GM19238 (cell line): ENCODE measurements around the gene NAA20.
A peak's percentile ranks its signal among the peaks of the same experiment; 100 is the strongest.

Experiments
- DNase-seq: peaks from one replicate; pipeline ENCODE4 v3.0.0; 2011; ENCODE audit warnings: low spot score; ENCODE audit not compliant: insufficient read length

NAA20 gene

DNA sequence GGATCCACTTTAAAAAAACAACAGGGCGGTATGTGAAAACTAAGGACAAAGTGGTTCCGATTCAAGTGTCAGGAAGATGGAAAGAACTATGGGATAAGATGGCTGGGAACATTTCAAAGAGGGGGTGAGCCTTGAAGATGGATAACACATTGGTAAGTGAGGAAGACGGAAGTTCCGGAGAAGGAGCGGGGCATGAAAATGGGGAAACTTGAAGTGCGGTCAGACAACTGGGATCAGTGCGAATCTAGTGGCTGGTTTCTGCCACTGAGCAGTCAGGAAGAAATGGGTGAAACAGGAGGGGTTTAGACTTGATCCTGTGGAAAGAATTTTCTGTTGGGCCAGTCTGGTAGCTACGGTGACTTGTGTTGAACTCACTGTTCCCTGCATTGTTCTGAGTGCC lies 1.2 kb downstream of the NAA20 start:
- no peak for DNase-seq

DNA sequence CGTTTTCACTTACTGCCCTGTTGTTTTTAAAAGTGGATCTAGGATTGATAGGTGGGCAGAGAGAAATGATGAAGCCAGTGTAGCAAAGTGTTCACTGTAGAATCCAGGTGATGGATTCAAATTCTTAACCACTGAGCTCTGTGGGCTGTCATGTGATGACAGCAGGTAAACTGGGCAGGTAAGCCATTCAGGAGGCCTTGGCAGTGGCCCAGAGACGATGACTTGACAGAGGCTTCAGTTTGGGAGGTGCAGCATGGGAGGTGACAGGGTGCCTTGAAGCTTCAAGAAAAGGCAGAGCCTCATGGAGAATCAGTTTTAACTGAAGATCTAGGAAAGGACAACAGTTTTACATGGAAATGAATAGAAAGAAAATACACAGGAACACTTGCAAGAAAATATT lies 2.0 kb downstream of the NAA20 start:
- DNase-seq = no peak

- DNase-seq = no peak
Observed at GRCh38 chr20:20020908-20021307, 3.7 kb downstream of the NAA20 start.

- DNase-seq = no peak
Observed at GRCh38 chr20:20021835-20022234, 4.7 kb downstream of the NAA20 start.

DNA sequence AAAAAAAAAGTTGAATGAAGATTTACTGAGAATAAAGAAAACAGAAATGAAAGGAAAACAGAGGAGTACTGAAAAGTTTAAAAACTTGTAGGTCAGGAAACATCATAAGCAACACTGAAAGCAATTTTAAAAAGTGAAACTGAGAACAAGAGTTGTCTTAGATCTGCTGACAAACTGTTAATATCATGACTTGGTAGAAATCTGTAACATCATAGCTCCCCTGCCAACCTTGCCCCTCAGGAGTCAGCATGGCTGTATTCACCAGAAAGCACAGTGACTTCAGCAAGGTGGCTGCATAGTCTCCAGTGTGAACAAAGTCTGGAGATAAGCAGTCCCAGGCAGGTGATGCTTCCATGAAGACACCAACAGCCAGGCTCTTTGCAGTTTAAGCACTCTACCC lies 5.3 kb downstream of the NAA20 start:
- peak; percentile 6 for DNase-seq

- no peak for DNase-seq
Observed at GRCh38 chr20:20023395-20023794, 6.2 kb downstream of the NAA20 start.

- no peak for DNase-seq
Observed at GRCh38 chr20:20024942-20025341, 7.8 kb downstream of the NAA20 start.

DNA sequence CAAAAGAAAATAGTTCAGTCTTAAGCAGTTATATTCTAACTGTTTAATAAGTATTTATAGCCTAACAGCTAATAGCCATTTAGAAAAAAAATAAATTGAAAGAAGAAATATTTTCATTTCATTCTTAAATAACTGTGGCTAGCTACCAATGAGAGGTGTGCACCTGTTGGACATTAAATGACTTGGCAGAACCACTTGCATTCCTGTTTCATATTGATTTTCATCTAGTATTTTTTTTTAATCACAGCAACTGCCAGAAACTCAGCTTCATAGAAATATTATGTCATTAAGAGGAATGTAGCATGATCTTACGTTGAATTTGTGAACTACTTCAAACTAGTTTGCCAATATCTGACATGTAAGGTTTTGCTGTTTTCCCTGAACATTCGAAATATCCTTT lies 10.1 kb downstream of the NAA20 start:
- DNase-seq = no peak

GRCh38 chr20:20031790-20032189 lies 14.6 kb downstream of the NAA20 start:
- DNase-seq = no peak

GRCh38 chr20:20034486-20034885 lies 17.3 kb downstream of the NAA20 start:
- DNase-seq = no peak

DNA sequence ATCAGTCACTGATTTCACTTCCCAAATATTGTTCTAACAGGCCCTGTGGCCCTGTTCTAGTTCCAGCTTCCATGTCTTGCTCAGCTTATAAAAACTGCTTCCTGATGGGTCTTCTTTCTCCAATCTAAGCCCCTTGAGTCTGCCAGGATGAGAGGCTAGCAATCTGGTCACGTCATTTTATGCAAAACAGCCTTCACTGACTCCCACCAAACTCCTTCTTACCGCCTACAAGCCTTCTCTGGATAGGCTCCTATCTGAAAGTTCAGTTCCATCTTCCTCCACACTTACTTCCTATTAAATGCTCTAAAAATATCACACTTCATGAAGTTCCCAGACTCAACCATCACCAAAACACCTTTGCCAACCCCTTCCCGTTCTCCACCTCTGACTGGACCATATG lies 19.6 kb downstream of the NAA20 start:
- no peak for DNase-seq

GRCh38 chr20:20037960-20038359 lies 20.8 kb downstream of the NAA20 start:
- DNase-seq = no peak

DNA sequence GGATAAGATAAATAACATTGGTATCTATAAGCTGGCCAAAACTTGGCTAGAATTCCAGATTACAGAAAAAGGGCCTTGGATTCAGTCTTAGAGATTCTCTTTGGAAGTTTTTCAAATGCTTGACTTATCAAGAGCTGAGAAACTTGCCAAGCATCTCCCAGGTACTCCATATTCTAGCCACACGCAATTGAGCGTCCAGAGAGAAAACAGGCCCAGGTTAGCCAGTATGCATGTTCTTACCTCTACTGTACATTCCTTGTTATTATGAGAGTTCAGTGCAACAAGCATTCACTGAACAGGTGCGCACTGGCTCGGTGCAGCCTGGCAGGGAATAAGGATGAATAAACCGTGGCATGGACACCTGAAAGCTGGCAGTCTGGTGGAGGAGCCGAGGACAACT lies 21.4 kb downstream of the NAA20 start:
- no peak for DNase-seq

GRCh38 chr20:20039752-20040387 lies 22.7 kb downstream of the NAA20 start:
- DNase-seq = no peak

DNA sequence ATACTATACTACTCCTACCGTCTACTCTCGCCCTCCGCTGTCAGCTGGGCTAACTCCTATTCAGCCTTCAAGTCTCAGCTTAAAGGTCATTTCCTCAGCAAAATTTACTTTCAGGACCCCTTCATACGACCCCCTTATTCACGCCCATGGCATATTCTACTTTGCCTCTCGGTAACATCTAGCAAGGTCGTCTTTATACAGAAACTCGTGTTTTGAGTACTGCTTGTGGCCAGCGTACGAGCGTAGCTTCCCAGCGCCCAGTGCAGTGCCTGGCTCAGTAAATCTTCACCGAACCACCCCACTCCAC lies 34.6 kb downstream of the NAA20 start:
- no peak for DNase-seq

DNA sequence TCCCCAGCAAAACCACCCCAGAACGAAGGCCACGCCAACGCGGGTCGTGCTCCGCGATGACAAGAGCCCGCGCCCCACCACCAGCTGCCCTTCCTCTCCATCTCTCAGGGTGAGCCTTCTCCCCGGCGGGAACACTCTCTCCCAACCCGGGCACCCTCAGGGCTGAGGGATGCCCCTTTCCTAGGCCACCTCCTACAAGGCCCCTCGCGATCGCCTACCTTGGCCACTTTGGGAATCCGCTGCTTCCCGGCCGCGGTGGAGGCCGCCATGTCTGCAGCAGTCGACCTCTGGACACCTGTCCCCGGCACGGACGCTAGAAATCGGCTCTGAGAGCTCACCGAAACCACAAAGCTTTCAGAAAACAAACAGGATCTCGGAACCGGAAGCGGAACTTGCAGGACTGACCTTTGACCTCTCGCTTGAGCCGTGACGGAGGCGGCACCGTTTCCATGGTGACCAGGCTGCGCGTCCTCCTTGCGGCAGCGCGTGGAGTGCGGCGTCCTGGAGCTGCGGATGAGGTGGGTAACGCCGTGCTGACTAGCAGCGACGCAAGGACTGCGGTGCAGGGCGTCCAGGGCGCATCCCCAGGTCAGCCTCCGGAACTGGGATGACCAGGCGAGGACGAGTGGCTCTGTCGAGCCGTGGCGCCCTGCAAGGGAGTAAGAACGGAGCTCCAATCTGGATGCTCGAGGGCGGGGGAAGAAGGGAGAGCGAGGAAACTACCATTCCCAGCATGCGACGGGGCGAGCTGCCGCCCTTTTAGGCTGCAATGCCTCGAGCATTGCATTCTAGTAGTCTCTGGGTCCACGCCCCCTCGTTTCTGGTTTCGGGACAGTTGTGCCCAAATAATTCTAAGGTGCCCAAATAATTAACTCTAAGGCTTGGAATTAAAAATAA lies 35.2 kb downstream of the NAA20 start, which contains the start of the genes CFAP61 and CRNKL1:
Gene CFAP61, plus strand, starts transcription at position 459 of the 897 bp plus-strand sequence. CDS start 4,122 bp downstream, outside the sequence.
Gene CRNKL1, minus strand, starts transcription at position 393 of the 897 bp plus-strand sequence. Its CDS starts 124 bp downstream, at position 269.
- peak; percentile 82 for DNase-seq

GRCh38 chr20:20060234-20060998 lies 43.3 kb downstream of the NAA20 start:
- DNase-seq = no peak

- no peak for DNase-seq
Observed at GRCh38 chr20:20063941-20064702, 47.0 kb downstream of the NAA20 start.

GRCh38 chr20:20065361-20065760 lies 48.2 kb downstream of the NAA20 start:
- DNase-seq = no peak

GRCh38 chr20:20070871-20071726 lies 53.9 kb downstream of the NAA20 start:
- DNase-seq = no peak
